A549 (cell line): ENCODE measurements around the gene RGS17. TPM values are rescaled to one million over a fixed set of nuclear protein-coding genes. Genes with fewer than 3 reads are reported as not detected.

Source experiments
- ATAC-seq, 2 experiments: fragments of 200-7000 bp in 1 of 2; fragments of >200 bp in 1 of 2; cut with Nextera tagmentation in 1 of 2; cut with Tn5 transposase in 1 of 2; 3 replicates each; pipeline versions ENCODE4 v1.8.0 to v1.9.1; 2018 to 2020; ENCODE audit warnings: mild to moderate bottlenecking in 1 of 2, moderate library complexity in 1 of 2
- CTCF ChIA-PET: fragments of 300-600 bp; sonication (Branson Sonifier 250); formaldehyde crosslinking; extraction: SDS; loops from one replicate; lab custom pipeline; 2021; ENCODE audit warnings: antibody characterized with exemption, inconsistent platforms; lab: Yijun Ruan, JAX
- POLR2A ChIA-PET: fragments of 350-600 bp; formaldehyde crosslinking; extraction: SDS; loops from one replicate; lab custom pipeline; 2021; ENCODE audit warnings: antibody characterized with exemption, inconsistent platforms; lab: Yijun Ruan, JAX
- DNase-seq, 2 experiments: peaks; one replicate each; pipeline versions ENCODE4 v3.0.0 to v3.0.0-alpha.2; 2011 to 2016; ENCODE audit warnings: low read depth in 1 of 2, low spot score in 1 of 2
- FAIRE-seq: peaks from 2 replicates; lab custom pipeline; 2011; peaks lifted over from hg19 to GRCh38; lab: Jason Lieb, UNC
- H3K27ac ChIP-seq, 2 experiments: fragments of >200 bp; sonication (Bioruptor Twin); formaldehyde crosslinking; 3 replicates each; pipeline ENCODE4 v1.5.1; 2016 to 2017
- H3K4me1 ChIP-seq: fragments of >200 bp; sonication (Bioruptor Twin); formaldehyde crosslinking; 3 replicates; pipeline ENCODE4 v1.6.1; 2016
- H3K4me2 ChIP-seq: fragments of >200 bp; sonication (Bioruptor Twin); formaldehyde crosslinking; 3 replicates; pipeline ENCODE4 v1.6.1; 2016
- H3K4me3 ChIP-seq: fragments of >200 bp; sonication (Bioruptor Twin); formaldehyde crosslinking; 3 replicates; pipeline ENCODE4 v1.5.1; 2016
- H3K9me3 ChIP-seq: fragments of >200 bp; sonication (Bioruptor Twin); formaldehyde crosslinking; 3 replicates; pipeline ENCODE4 v1.6.1; 2016
- BCL3 ChIP-seq: fragments of >200 bp; sonication (Bioruptor Twin); formaldehyde crosslinking; IDR thresholded peaks from 3 replicates; pipeline ENCODE4 v1.6.1; 2016
- BHLHE40 ChIP-seq: IDR thresholded peaks from 2 replicates; pipeline ENCODE4 v1.6.1; 2012; ENCODE audit warnings: low read depth, low read length, inconsistent platforms
- CBX2 ChIP-seq: fragments of 200-600 bp; sonication (generic); IDR thresholded peaks from 2 replicates; pipeline ENCODE4 v1.6.1; 2016; ENCODE audit warnings: low read depth, mild to moderate bottlenecking, borderline replicate concordance
- CEBPB ChIP-seq, 2 experiments: fragments of >200 bp in 1 of 2; sonication (Bioruptor Twin) in 1 of 2; formaldehyde crosslinking in 1 of 2; IDR thresholded peaks; 2 replicates each; pipeline ENCODE4 v1.6.1; 2012 to 2016
- EHF ChIP-seq: fragments of 250-450 bp; sonication (Bioruptor Pico); IDR thresholded peaks from 2 replicates; pipeline ENCODE4 v1.5.0; 2020; ENCODE audit warnings: mild to moderate bottlenecking
- ELK1 ChIP-seq: fragments of 150-350 bp; IDR thresholded peaks from 2 replicates; pipeline ENCODE4 v1.6.1; 2014; ENCODE audit warnings: low read depth, mild to moderate bottlenecking, low read length
- GATA3 ChIP-seq: IDR thresholded peaks from 2 replicates; pipeline ENCODE4 v1.6.1; 2012; ENCODE audit warnings: borderline replicate concordance
- HOXA7 ChIP-seq: fragments of 250-450 bp; sonication (Bioruptor Pico); IDR thresholded peaks from 2 replicates; pipeline ENCODE4 v1.5.0; 2020; ENCODE audit warnings: mild to moderate bottlenecking, moderate library complexity
- HOXB13 ChIP-seq: fragments of 250-450 bp; sonication (Bioruptor Pico); IDR thresholded peaks from 2 replicates; pipeline ENCODE4 v1.5.0; 2020; ENCODE audit warnings: low read depth, mild to moderate bottlenecking, moderate library complexity
- HOXB5 ChIP-seq: fragments of 250-450 bp; sonication (Bioruptor Pico); IDR thresholded peaks from 2 replicates; pipeline ENCODE4 v1.5.0; 2020; ENCODE audit warnings: mild to moderate bottlenecking, moderate library complexity
- JUNB ChIP-seq: fragments of >200 bp; sonication (Bioruptor Twin); formaldehyde crosslinking; IDR thresholded peaks from 2 replicates; pipeline ENCODE4 v1.6.1; 2016
- KDM5A ChIP-seq: fragments of 200-600 bp; sonication (generic); IDR thresholded peaks from 2 replicates; pipeline ENCODE4 v1.6.1; 2016; ENCODE audit warnings: antibody characterized with exemption, mild to moderate bottlenecking
- MAX ChIP-seq: IDR thresholded peaks from 2 replicates; pipeline ENCODE4 v1.6.1; 2012
- MYC ChIP-seq: IDR thresholded peaks from 2 replicates; pipeline ENCODE4 v1.6.1; 2012; ENCODE audit warnings: mild to moderate bottlenecking, inconsistent platforms, low read length, improper control_type of control experiment, borderline replicate concordance
- NFE2L2 ChIP-seq: fragments of 150-350 bp; conservative IDR thresholded peaks from 2 replicates; pipeline ENCODE4 v1.6.1; 2014; ENCODE audit warnings: low read length
- PHF8 ChIP-seq: fragments of 200-600 bp; sonication (generic); IDR thresholded peaks from 2 replicates; pipeline ENCODE4 v1.6.1; 2016; ENCODE audit warnings: low read depth, mild to moderate bottlenecking, antibody characterized with exemption, moderate library complexity, borderline replicate concordance
- POLR2A ChIP-seq: IDR thresholded peaks from 2 replicates; pipeline ENCODE4 v1.6.1; 2012; ENCODE audit warnings: mild to moderate bottlenecking, low read length
- RFX5 ChIP-seq: fragments of 450-650 bp; IDR thresholded peaks from 2 replicates; pipeline ENCODE4 v1.7.1; 2014; ENCODE audit warnings: antibody characterized with exemption, mild to moderate bottlenecking, moderate library complexity
- SMC3 ChIP-seq: fragments of >200 bp; sonication (Bioruptor Twin); formaldehyde crosslinking; IDR thresholded peaks from 3 replicates; pipeline ENCODE4 v1.6.1; 2018; ENCODE audit warnings: inconsistent platforms
- SREBF2 ChIP-seq: fragments of 450-650 bp; IDR thresholded peaks from 2 replicates; pipeline ENCODE4 v1.6.1; 2014; ENCODE audit warnings: mild to moderate bottlenecking, moderate library complexity
- TFCP2L1 ChIP-seq: fragments of 250-450 bp; sonication (Bioruptor Pico); IDR thresholded peaks from 2 replicates; pipeline ENCODE4 v1.5.0; 2021; ENCODE audit warnings: mild to moderate bottlenecking
- ZC3H11A ChIP-seq: fragments of 450-650 bp; IDR thresholded peaks from 2 replicates; pipeline ENCODE4 v1.6.1; 2014; ENCODE audit warnings: antibody characterized with exemption, mild to moderate bottlenecking
- WGBS: methylation state at CpG from one replicate; pipeline ENCODE4 v1.1.6; 2017; ENCODE audit errors: missing lambda C conversion rate; 5-methylcytosine and 5-hydroxymethylcytosine counted together
- polyA plus RNA-seq, 4 experiments: library from polyadenylated mRNA; depleted of rRNA in 3 of 4; stranded (reverse); fragments of >200 nt; fragmentation: RNase III in 1 of 4; extraction: RNeasy Plus Mini Kit Qiagen cat#74134 plus additional on column Dnase treatment in 1 of 4; gene quantifications; 2 replicates in 3 of 4; 3 replicates in 1 of 4; pipeline ENCODE4 v1.2.3, GENCODE V29; 2011 to 2017
- TF ChIP-seq, protein P1 (sequence below): fragments of 450-650 bp; IDR thresholded peaks from 2 replicates; pipeline ENCODE4 v1.6.1; 2014; ENCODE audit warnings: antibody characterized with exemption
- TF ChIP-seq, protein P2 (sequence below): fragments of 250-450 bp; sonication (Bioruptor Pico); IDR thresholded peaks from 2 replicates; pipeline ENCODE4 v1.5.0; 2020; ENCODE audit warnings: low read depth, mild to moderate bottlenecking, moderate library complexity
- TF ChIP-seq, protein P3 (sequence below): fragments of 200-600 bp; sonication (generic); IDR thresholded peaks from 2 replicates; pipeline ENCODE4 v1.6.1; 2016; ENCODE audit warnings: antibody characterized with exemption, mild to moderate bottlenecking, moderate library complexity

The RGS17 gene
- polyA plus RNA-seq, 2 of the 4 experiments (the other 2 are of a cell fraction), result 3.2 to 9.8 TPM

DNA sequence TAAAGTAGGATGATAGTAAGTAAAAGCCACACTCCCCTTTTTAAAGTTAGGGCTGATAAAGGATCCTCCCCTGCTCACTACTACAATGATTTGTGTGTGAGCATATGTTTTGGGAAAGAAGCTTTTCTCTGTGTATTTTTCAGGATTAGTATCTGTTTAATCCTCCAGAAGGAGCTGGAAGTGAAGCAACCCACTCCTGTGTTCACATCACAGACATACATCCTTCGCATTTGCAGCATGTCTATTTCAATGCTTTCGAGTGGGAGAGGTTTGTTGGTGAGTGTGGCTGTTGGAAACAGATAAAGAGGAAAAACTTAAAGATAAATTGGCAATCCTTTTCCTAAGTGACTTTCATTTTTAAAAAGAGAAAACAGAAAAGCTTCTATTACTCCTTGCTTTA, 31.6 kb upstream of the RGS17 start:
- no peak overlapping the region for H3K4me2 ChIP-seq
- DNase-seq, result no peak
- TF ChIP-seq MYC (no peak), SMC3 (no peak), EHF (no peak), ZC3H11A (no peak), HOXB5 (CRISPR knock-in tag) (no peak), TFCP2L1 (CRISPR knock-in tag) (no peak), JUNB (no peak), KDM5A (no peak), CBX2 (no peak), NFE2L2 (no peak), GATA3 (no peak), RFX5 (no peak), MAX (no peak), PHF8 (no peak)
- TF ChIP-seq, protein P1, sequence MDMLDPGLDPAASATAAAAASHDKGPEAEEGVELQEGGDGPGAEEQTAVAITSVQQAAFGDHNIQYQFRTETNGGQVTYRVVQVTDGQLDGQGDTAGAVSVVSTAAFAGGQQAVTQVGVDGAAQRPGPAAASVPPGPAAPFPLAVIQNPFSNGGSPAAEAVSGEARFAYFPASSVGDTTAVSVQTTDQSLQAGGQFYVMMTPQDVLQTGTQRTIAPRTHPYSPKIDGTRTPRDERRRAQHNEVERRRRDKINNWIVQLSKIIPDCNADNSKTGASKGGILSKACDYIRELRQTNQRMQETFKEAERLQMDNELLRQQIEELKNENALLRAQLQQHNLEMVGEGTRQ, result no peak
- 98% methylated on average over 2 of the region's 2 CpGs for WGBS
- peaks cover 3% of the 10 kb centered on the region; the same call in 1 of the 3 replicates for H3K9me3 ChIP-seq
- POLR2A ChIA-PET, result no interaction called here
- CTCF ChIA-PET, result no interaction called here
- H3K4me1 ChIP-seq, result peaks cover 7% of the 10 kb centered on the region
- no peak for FAIRE-seq
- no peak for ATAC-seq
- H3K4me3 ChIP-seq, result no peak overlapping the region
- no peak overlapping the region for H3K27ac ChIP-seq

- Histone ChIP-seq H3K4me1 (peaks cover 7% of the 10 kb centered on the region), H3K4me3 (no peak overlapping the region), H3K4me2 (no peak overlapping the region), H3K27ac (no peak overlapping the region), H3K9me3 (peaks cover 3% of the 10 kb centered on the region; the same call in 1 of the 3 replicates)
- no peak for TF ChIP-seq EHF
- TF ChIP-seq, protein P2, sequence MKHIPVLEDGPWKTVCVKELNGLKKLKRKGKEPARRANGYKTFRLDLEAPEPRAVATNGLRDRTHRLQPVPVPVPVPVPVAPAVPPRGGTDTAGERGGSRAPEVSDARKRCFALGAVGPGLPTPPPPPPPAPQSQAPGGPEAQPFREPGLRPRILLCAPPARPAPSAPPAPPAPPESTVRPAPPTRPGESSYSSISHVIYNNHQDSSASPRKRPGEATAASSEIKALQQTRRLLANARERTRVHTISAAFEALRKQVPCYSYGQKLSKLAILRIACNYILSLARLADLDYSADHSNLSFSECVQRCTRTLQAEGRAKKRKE (CRISPR knock-in tag), result no peak
- TF ChIP-seq CEBPB (IDR thresholded peaks at IDR 0.05), result no peak
- no peak for TF ChIP-seq HOXA7
- no peak for TF ChIP-seq BHLHE40
- TF ChIP-seq BCL3, result no peak
- TF ChIP-seq HOXB5 (CRISPR knock-in tag), result no peak
- no peak for TF ChIP-seq SREBF2
- no peak for TF ChIP-seq HOXB13 (CRISPR knock-in tag)
- no peak for TF ChIP-seq MYC
- TF ChIP-seq, protein P3, sequence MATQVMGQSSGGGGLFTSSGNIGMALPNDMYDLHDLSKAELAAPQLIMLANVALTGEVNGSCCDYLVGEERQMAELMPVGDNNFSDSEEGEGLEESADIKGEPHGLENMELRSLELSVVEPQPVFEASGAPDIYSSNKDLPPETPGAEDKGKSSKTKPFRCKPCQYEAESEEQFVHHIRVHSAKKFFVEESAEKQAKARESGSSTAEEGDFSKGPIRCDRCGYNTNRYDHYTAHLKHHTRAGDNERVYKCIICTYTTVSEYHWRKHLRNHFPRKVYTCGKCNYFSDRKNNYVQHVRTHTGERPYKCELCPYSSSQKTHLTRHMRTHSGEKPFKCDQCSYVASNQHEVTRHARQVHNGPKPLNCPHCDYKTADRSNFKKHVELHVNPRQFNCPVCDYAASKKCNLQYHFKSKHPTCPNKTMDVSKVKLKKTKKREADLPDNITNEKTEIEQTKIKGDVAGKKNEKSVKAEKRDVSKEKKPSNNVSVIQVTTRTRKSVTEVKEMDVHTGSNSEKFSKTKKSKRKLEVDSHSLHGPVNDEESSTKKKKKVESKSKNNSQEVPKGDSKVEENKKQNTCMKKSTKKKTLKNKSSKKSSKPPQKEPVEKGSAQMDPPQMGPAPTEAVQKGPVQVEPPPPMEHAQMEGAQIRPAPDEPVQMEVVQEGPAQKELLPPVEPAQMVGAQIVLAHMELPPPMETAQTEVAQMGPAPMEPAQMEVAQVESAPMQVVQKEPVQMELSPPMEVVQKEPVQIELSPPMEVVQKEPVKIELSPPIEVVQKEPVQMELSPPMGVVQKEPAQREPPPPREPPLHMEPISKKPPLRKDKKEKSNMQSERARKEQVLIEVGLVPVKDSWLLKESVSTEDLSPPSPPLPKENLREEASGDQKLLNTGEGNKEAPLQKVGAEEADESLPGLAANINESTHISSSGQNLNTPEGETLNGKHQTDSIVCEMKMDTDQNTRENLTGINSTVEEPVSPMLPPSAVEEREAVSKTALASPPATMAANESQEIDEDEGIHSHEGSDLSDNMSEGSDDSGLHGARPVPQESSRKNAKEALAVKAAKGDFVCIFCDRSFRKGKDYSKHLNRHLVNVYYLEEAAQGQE, result no peak
- no peak for TF ChIP-seq ELK1
- TF ChIP-seq POLR2A, result no peak
- no peak for TF ChIP-seq KDM5A
- ATAC-seq, result no peak
- CTCF ChIA-PET, result no interaction called here
- DNase-seq, result no peak
- no peak for FAIRE-seq
- WGBS, result 90% methylated on average over 4 of the region's 4 CpGs
- POLR2A ChIA-PET, result no interaction called here
Measured at GRCh38 chr6:153162172-153162571, 31.1 kb upstream of the RGS17 start.
